Daoy (cell line): ENCODE results near the gene RIBC2. TPM values are rescaled to one million over a fixed set of nuclear protein-coding genes. Genes with fewer than 3 reads are reported as not detected.
"Not testable (repeated sequence)": the region's sequence is repeated elsewhere in the genome, so short reads cannot be mapped to it uniquely, and the experiment has no call there.

ENCODE experiments used
- DNase-seq: peaks from one replicate; pipeline ENCODE4 v3.0.0-alpha.2; 2015; ENCODE audit warnings: low read depth
- total RNA-seq: library from RNA; depleted of rRNA; stranded (reverse); fragments of >200 nt; shearing (Covaris generic); gene quantifications from 2 replicates; pipeline ENCODE4 v1.2.3, GENCODE V29; 2014; rRNA removed

Gene RIBC2, protein sequence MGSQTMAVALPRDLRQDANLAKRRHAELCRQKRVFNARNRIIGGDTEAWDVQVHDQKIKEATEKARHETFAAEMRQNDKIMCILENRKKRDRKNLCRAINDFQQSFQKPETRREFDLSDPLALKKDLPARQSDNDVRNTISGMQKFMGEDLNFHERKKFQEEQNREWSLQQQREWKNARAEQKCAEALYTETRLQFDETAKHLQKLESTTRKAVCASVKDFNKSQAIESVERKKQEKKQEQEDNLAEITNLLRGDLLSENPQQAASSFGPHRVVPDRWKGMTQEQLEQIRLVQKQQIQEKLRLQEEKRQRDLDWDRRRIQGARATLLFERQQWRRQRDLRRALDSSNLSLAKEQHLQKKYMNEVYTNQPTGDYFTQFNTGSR
- 0.89 and 1.3 TPM in 2 replicates for total RNA-seq

DNA sequence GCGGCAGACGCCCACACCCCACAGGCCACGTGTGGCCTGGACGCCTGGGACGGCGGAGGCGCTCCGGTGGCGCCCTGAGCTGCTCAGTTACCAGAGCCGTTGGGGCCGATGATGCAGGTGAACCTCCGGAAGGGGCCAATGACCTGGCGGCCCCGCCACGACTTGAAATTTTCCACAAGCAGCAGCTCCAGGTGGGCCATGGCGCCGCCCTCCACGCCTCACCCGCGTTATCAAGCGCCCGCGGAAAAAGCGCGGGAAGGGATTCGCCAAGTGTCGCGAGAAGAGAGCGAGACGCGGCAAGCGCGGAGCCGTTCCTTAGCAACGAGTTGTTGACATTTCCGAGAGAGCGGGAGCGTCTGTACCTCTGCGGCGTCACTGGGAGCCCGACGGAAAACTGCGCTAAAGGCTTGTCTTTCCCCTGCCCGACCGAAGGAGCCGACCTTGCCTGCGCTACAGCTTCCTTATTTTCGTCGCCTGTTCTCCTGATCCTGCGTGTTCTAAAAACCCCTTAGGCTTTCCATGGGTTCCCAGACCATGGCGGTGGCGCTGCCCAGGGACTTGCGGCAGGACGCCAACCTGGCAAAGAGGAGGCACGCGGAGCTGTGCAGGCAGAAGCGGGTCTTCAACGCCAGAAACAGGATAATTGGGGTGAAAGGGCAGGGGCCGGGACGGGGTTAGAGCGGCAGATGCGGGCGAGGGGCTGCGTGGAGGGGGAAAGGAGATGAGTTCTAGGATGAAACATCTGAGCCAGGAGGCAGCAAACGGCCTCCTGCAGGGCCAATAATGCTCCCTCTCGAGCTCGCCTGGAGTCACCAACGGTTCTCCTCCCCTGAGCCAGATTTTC is at the start of gene RIBC2, which contains the start of gene SMC1B:
Gene RIBC2 (plus strand): TSS at position 326 of the 844 bp plus-strand sequence. CDS start 194 bp downstream, at position 520.
Gene SMC1B (minus strand): TSS at position 232 of the 844 bp plus-strand sequence. CDS start 32 bp downstream, at position 200.
- peak; percentile 83 for DNase-seq

DNA sequence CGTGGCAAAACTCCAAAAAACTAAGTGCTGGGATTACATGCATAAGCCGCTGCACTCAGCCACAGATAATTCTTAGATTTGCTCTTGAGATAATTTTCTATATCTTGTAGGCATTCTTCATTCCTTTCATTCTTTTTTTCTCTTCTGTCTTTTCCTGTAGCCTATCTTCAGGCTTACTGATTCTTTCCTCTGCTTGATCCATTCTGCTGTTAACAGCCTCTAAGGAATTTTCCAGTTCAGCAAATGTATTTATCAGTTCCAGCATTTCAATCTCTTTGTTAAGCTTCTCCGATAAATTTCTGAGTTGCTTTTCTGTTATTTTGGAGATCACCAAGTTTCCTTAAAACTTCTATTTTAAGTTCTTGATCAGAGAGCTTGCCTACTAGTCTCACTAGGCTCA is 46.8 kb upstream of the RIBC2 start:
- DNase-seq = no peak

DNA sequence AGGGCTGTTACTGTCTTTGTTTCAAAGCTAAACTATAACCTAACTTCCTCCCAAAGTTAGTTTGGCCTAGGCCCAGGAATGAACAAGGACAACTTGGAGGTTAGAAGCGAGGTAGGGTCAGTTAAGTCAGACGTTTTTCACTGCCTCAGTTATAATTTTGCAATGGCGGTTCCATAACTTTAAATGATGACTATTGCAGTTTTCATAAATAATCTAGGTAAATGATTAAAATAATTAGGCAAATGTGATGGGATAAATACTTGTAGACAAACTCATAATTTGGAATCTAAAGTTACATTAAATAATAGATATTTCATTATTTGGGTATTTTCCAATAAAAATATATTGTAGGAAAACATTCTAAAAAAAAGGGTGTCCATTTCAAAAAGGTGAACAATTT is 39.9 kb upstream of the RIBC2 start:
- DNase-seq = not testable (repeated sequence)

DNA sequence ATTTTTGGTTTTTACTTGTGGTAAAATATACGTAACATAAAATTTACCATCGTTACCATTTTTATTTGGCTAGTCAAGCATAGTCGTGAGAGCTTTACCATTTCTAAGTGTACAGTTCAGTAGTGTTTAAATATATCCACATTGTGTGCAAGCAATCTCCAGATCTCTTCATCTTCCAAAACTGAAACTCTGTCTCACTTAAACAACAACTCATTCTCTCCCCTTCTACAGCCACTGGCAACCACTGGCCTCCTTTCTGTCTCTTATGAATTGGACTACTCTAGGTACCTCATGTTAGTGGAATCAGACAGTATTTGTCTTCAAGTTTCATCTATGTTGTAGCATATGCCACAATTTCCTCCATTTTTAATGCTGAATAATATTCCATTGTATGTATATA is 37.5 kb upstream of the RIBC2 start:
- DNase-seq = no peak

DNA sequence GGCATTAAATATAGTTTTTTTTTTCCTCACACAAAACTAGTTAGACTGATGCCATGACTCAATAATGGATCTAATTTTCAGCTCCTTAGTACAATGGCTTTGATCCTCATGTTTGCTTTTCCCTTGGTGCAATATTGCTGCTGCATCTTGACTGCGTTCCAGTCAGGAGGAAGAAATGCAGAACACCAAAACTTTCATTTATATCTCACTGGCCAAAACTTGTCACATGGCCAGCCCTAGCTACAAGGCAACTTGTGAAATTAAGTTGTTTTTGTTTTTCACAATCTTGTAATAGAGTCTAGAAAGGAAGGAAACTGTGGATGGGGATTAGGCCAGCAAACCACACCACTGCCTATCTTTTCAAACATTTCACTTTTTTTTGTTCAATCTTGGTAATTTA is 36.8 kb upstream of the RIBC2 start:
- no peak for DNase-seq

DNA sequence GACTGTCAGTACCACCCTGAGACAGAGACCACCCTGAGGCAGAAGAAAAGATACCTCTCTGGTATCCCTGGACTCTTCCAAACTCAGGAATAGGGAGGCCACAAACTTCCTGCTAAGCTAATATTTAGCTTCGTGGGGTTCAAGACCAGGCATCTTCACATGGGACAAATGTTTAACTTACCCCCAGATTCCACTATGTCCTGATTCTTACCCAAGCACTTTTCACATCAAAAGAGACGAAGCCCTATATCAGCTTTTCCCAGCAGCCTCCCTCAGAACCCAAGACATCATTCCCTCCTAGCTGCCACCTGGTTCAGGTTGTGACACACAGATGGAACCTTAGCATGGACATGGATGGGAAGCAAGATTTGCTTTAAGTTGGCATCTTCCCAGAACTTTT is 32.1 kb upstream of the RIBC2 start:
- DNase-seq = no peak

DNA sequence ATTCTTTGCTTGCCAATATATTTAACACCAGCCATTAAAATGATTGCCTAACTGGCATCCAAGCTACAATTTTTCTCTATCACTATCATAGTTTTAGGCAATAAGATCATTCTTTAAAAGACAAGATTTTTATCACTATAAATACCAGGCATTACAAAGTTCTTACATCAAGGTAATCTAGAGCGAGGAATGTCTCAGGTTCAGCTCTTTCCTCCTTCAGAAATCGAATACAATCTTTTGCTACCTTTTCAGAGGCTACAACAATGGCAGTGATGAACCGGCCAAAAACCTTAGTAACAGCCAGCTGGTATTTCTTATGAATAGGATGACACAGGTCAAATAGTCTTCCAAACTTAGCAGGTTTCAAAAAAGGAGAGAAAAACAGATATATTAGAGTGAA is 23.9 kb upstream of the RIBC2 start:
- DNase-seq = no peak

DNA sequence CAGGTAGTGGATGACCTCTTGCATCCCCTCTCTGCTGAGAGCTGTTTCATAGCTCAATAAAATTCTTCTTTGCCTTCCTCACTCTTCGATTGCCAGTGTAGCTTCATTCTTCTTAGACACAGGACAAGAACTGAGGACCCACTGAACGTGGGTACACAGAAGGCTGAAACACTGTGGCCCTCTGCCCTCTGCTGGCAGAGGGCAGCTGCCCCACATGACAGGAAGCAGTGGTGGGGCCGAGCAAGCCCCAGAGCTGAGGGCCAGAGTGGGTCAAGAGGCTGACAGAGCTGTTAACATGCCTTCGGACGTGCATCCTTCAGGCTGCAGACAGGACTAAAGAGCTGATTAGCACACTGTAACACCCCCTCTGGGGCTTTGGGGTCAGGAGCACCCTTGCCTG is 15.7 kb upstream of the RIBC2 start:
- no peak for DNase-seq

DNA sequence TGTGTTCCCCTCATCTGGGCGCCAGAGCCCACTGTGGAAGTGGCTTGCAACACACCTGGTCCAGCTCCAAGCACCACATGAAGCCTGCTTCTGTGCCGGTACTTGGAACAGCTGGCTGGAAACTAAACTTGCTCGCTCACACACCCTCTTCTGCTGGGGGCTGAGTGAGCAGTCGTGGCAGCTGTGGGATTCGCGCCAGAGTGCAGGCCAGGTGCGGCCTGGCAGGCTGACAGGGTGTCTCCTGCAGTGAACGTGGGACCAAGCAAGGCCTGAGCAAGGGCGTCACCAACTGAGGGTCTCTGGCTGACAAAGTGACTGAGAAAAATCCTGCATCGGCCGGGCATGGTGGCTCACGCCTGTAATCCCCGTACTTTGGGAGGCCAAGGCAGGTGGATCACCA is 15.3 kb upstream of the RIBC2 start:
- no peak for DNase-seq

DNA sequence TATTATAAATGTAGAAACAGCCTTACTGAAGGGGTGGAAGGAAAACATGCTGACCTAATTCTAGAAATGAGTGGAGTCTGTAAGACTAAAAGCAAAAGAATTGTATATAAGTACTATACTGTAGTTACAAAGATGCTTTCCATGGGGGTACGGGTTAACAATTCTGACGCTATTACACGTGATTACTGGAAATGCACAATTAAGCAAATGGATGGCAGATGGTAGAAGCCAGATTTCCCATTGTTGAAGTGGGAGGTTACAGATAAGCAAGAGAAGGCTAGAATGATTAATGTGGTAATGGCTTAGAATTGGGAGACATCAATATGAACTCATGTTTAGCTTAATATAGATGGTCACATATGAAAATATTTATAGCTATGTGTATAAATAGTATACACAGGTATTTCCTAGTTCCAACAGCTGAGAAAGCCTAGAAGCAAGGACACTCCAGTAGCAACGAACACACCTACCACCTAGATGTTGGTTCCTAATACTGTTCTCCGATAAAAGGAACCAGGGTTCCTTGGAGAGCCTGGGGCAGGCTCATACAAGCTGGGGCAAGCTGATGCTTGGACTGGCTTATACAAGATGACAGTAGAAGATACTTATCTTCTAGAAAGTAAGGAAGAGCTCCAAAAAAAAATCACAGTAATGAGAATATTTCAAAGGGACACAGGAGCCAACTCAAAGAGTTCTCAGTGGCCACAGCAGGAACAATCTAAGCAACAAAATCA is 13.6 kb upstream of the RIBC2 start:
- no peak for DNase-seq

DNA sequence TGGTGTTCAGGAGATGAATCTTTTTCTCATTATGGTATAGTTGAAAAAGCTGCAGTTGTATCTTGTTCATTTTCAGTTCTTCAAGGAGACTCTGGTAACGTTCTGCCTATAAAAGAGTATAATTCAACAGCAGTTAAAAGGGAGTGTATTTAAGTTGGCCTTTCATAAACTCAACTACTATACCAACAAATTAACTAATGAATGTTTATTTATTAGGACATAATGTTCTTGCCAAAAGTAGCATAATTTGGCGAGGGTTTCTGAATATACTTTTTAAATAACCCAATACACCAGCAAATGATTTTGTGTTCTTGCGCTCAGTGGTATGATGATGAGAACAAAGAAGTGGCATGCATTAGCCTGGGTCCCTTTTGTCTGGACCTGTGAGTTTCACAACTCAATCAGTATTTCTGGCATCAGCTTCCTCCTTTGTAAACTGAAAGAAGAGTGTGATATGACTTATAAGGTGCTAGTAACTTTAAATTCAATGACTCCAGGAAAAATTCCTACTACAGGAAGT is 11.0 kb upstream of the RIBC2 start:
- DNase-seq = no peak

DNA sequence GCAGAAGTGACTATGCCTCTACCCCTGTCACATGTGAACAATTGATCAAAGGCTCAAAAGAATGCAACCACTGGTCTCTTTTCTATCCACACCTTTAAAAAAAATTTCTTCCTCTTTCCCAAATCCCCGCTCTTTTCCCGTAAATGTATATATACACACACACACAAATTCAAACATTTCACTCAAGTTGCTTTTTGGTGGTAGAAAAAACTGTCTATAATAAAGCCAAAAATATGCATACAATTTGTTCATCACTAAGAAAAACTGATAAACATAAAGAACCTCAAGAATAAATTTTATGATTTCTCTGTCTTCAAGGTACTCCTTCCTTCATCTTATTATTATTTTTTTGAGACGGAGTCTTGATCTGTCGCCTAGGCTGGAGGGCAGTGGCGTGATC is 5.7 kb upstream of the RIBC2 start:
- DNase-seq = no peak

DNA sequence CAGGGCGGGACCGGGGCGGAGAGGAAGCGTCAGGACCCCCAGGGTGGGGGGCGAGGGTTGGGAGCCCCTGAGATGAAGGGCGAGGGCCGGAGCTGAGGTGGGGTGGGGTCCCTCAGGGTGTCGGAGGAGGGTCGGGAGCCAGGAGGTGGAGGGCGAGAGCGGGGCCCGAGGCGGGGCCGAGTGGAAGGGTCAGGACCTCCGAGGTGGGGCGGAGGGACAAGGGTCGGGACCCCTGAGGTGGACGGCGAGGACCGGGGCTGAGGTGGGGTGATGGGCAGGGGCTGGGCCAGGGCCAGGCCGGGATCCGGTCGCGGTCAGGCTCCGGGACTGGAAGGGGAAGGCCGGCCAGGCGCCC is 503 bp upstream of the RIBC2 start:
- DNase-seq = no peak

DNA sequence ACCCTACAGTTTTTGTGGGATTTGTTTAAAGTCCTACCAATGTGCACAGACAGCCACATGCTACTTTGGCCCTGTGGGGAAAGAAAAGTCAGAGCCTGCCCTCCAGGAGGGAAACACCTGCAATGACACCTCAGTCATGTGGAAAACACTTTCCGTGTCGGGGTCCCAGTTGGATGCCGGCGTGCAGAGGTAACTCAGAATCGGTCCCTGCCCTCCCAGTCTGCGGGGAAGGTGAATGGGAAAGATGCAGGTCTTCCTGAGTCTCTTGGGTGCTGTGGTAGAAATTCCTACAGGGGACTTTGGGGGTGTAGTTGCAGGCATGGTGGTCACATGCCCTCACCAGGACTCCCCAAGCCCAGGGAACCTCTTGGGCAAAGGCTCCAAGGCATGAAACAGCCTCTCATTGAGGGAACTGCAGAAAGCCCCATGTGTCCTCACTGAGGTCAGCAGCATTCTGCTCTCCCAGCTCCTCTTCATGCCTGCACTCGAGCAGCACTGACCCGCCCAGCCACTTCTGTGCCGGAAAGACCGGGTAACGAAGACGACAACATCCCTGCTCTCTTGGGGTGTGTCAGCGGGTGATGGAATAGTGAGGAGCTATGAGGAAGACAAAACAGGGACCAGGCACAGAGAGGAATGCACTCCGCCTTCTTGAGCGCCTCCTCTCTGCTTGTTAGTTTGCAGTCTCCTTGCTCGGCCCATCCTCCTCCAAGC is 4.7 kb downstream of the RIBC2 start:
- DNase-seq = no peak

DNA sequence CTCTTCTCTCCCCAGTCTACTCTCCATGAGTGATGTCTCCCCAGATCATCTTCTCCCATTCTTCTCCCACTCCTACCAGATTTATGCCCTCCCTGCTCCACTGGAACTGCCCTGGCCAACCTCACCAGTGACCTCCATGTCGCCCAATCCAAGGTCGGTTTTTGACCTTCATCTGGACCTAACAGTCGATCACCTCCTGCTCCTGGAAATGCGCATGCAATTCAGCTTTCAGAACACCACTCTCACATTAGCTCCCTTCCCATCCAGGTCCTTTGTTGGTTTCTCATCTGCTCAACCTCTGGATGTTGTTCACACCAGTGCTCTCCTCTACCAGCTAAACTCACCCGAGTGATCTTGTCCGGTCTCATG is 5.3 kb downstream of the RIBC2 start:
- DNase-seq = no peak

DNA sequence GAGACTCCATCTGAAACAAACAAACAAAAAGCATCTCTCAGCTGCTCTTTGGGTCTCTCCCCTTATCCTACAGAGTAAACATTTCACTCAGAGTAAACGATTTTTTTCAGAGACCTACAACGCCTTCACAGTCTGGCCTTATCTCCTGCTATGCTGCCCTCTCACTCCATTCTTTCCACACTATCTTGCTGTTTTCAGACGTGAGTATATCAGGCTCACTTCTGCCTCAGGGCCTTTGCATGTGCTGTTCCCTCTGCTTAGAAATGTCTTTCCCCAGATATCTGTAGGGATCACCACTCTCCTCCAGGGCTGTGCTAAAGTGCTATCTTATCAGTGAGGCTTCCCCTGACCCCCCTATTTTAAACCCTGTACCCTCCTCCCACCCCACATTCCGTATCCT is 6.5 kb downstream of the RIBC2 start:
- DNase-seq = no peak

DNA sequence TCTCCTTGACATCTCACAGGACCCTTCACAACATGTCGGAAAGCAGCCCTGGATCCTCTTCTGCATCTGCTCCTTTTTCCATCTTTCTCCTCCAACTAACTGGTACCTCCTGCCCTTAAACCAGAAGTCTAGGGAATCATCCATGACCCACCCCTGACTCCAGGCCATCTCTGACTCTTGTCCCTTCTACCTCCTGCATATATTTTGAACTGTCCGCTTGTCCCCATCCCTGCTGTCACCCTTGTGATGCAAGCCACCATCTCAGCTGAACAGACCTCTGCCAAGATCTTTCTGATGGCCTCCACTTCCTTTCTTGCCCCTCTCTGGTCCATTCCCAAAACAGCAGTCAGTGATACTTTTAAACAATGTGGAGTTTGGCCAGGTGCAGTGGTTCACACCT is 7.0 kb downstream of the RIBC2 start:
- DNase-seq = no peak

DNA sequence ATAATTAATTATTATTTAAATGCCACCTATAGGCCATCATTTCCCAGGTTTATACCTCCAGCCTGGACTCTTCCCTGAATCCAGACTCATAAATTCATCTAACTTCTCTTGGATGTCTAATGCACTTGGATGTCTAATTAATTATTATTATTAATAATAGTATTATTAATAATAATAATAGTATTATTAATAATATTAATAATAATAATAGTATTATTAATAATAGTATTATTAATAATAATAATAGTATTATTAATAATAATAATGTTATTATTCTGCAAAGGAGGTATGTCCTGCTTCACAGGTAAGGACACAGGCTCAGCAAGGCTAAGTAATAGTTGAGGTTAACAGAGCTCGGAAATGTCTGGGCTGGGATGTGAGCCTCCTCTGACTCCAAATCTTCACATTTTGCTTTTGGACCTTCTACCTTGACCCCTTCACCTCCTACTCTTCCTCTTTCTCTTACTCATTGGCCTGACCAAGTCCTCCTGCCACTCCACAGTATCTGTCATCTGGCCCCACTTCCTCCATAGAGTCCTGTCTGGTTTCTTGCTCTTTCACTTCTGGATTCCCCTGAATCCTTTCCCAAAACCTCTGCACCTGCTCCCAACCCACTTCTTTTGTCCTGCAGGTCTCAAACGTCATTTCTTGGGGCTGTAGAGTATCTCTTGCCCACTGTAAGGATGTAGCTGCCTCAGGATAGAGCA is 8.0 kb downstream of the RIBC2 start:
- DNase-seq = no peak

DNA sequence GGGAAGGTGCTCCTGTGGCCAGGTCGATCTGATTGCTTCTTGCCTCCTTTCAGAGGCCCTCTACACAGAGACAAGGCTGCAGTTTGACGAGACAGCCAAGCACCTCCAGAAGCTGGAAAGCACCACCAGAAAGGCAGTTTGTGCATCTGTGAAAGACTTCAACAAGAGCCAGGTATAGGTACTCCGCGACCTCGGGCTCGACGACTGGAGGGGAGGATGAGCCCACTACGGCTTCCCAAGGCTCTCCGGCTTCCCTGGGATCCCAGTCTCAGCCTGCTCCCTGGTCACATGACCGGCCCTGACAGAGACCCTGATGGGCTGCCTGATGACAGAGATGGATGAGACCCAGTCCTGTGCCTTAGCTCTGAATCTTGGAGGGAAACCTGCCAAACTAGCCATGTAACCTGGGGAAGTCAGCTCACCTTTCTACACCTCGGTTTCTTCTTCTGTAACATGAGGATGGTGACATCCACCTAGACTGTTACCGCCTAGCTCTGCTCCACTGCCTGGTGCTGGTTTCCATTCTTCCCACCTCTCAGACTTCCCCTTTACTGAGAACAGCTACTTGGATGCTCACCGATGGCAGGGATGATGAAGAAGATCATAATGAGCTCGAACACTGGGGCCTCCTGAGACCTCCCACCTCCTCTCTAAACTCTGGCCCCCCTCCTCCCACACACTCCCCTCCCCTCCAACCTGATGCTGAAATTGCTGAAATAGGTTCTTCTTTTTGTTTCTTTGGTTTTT is 8.9 kb downstream of the RIBC2 start:
- DNase-seq = no peak

DNA sequence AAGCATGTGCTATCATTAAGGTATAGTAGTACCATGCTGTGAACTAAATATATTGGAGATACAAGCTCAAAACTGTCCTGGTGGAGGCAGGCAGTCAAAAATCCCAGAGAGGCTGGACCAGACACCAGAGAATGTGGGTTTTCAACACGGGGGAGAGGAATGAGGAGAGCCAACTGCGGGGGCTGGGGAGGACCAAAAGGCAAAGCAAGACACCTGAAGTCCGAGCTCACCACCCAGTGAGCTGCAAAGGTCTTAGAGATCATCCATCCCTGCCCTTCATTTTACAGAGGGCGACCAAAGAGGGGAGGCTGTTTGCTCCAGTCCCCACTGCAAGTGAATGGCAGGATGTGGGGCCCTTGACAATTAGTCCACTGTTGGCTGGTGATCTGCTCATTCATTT is 10.0 kb downstream of the RIBC2 start:
- no peak for DNase-seq
